Measurements from ENCODE around the gene KLHL33.

DNA sequence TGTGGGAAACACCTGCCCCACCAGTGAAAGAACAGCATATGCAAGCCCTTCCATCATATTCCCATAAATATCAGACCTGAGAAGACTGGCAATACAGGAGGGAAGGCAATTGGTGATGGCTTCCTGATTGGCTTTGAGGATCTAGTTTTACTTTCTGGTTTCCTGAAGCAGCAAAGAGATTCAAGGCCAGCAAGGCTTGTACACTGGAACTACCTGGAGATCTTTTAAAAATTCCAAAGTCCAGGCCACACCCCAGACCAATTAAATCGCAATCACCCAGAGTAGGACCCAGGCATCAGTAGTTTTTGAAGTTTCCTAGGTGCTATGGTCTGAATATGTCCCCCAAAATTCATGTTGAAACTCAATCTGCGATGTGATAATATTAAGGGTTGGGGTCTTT is 19.7 kb downstream of the KLHL33 start:
- TF ChIP-seq POLR2A (IDR thresholded peaks at IDR 0.05; ENCODE audit: low read depth, low read length) = no peak
- no peak for TF ChIP-seq POLR2AphosphoS5 (IDR thresholded peaks at IDR 0.05; ENCODE audit: low read depth, low read length)

All from GM12891 (cell line).